Endometrium (tissue), 2 donors: Measurements from ENCODE around the gene TJAP1.

Experiments
- FAIRE-seq: peaks from 2 replicates; lab custom pipeline; 2012; peaks lifted over from hg19 to GRCh38; lab: Jason Lieb, UNC
- donor health status: control.
- donor health status: control.

The TJAP1 gene

GRCh38 chr6:43477235-43478007 is at the start of gene TJAP1:
Gene TJAP1 (plus strand): TSS chr6:43477570. CDS start chr6:43499002, 21,432 bp downstream.
- no peak for FAIRE-seq

DNA sequence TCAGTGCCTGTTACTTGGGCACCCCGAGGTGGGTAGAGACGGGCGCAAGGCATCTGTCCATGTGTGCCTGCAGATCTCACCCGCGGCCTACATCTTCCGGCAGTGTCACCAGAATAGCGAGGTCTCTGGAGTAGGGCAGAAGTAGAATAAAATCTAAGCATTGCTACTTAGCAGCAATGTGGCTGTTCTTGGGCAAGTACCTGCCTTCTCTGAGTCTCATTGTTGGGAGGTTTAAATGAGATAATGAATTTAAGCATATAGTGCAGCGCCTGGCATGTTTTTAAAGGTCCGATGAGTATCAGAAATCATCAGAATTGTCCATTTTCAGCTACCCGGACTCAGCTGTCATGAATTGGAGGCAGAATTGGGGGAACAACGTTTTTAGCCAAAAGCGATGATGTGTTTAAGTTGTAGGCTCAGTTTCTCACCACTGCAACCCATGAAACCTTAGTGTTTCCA is 49.2 kb upstream of the TJAP1 start:
- FAIRE-seq = no peak

DNA sequence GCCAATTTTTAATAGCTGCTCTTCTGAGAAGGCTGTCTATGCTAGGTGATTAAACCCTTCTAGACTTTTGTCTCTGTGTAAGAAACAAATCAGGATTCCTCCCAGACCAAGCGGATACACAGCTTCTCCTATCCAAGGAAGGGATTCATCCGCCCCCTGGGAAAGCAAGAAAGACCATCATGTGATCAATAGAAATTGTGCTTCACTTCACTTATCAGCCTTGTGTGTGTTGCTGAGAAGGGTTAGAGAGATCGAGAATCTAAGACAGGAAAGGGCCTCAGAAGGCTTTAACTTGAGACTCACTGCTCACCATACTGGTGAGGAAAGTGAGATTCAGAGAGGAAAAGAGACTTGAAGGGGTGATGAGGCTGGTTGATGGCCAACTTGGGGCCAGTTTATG is 48.5 kb upstream of the TJAP1 start:
- no peak for FAIRE-seq

DNA sequence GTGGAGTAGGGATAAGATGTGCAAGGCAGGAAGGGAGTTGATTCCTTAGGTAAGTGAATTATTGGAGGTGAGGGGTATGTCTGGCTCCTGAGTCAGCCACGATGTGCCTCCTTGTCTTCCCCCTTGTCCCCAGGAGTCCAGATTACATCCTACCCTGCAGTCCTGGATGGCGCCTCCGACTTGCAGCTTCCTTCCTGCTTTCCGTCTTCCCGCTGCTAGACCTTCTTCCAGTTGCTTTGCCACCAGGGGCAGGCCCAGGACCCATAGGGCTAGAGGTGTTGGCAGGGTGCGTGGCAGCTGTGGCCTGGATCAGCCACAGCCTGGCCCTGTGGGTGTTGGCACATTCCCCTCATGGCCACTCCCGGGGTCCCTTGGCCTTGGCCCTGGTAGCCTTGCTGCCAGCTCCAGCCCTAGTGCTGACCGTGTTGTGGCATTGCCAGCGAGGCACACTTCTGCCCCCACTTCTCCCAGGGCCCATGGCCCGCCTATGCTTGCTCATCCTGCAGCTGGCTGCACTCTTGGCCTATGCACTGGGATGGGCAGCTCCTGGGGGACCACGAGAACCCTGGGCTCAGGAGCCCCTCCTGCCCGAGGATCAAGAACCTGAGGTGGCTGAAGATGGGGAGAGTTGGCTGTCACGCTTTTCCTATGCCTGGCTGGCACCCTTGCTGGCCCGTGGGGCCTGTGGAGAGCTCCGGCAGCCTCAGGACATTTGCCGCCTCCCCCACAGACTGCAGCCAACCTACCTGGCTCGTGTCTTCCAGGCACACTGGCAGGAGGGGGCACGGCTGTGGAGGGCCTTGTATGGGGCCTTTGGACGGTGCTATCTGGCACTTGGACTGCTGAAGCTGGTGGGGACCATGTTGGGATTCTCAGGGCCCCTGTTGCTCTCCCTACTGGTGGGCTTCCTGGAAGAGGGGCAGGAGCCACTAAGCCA is 45.1 kb upstream of the TJAP1 start:
- FAIRE-seq = no peak

DNA sequence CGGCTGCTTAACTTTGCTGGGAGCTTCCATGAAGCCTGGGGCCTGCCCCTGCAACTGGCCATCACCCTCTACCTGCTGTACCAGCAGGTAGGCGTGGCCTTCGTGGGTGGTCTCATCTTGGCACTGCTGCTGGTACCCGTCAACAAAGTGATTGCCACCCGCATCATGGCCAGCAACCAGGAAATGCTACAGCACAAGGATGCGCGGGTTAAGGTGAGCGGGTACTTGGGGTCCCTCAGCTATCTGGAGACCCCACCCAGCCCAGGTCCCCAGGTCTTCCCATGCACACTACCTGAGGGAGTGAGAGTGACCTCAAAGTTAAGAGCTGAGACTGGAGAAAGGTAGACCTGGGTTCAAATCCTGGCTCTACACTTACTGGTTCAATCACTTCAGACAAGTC is 44.2 kb upstream of the TJAP1 start:
- no peak for FAIRE-seq

- FAIRE-seq = no peak
Observed at GRCh38 chr6:43434001-43434840, 43.1 kb upstream of the TJAP1 start.

DNA sequence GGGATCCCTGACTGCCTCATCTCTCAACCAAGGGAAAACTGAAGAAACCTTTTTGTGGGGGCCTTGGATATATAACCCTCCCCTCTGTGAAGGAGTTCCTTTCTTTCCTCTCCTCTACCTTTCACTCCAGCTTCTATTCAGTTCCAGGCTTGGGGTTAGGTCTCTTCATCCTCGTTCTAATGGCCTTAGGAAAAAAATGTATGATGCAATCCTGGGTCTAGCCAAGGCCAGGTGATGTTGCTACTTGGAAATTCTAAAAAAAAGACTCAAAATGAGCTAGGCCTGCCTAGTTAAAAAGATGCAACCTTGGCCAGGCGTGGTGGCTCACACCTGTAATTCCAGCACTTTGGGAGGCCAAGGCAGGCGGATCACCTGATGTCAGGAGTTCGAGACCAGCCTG is 42.4 kb upstream of the TJAP1 start:
- no peak for FAIRE-seq

- no peak for FAIRE-seq
Observed at GRCh38 chr6:43435682-43436437, 41.5 kb upstream of the TJAP1 start.

DNA sequence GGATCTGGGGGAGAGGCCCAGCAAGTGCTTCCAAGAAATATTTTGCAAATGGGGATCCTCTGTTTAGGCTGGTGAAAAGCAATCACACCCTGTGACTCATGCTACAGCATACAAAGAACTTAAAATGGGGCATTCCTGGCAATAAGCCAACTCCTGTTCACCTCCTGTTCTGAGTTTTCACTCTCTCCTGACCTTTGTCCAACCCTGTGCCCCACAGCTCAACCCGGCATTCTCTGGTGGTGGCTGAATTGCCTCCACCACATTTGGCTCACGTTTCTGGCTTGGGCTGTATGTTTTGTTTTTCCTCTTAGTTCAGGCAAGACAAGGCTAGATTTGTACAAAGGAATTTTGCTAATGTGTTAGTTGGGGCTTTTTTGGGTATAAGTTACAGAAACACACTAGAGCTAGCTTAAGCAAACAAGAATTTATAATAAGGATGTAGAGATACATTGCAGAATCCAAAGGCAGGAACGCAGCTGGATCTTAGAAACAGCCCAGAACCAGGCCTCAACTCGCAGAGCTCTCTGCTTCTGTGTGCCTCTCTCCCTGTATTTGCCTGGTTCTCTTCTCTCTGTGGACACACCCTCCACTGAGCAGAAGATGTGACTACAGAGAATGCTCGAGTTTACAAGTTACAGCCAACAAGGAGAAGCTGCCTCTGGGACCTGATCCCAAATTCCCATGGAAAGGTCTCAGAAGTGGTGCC is 40.6 kb upstream of the TJAP1 start:
- peak; percentile 41 for FAIRE-seq

- no peak for FAIRE-seq
Observed at GRCh38 chr6:43437700-43438099, 39.7 kb upstream of the TJAP1 start.

- FAIRE-seq = no peak
Observed at GRCh38 chr6:43442935-43443334, 34.4 kb upstream of the TJAP1 start.

GRCh38 chr6:43444036-43444435 is 33.3 kb upstream of the TJAP1 start:
- no peak for FAIRE-seq

DNA sequence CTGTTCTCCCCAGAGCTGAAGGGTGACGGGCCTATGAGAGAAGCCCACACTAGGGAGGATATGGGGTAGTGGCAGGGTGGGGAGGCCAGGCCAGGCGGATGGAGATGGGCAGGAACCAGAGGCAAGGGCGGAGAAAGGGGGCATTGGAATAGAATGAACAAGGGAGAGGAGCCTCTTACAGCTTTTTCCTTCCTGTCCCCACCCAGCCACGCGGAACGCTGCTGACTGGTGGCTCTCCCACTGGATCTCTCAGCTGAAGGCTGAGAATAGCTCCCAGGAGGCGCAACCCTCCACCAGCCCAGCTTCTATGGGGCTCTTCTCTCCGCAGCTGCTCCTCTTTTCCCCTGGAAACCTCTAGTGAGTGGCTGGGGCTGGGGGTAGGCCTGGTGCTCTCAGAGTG is 32.8 kb upstream of the TJAP1 start:
- no peak for FAIRE-seq

DNA sequence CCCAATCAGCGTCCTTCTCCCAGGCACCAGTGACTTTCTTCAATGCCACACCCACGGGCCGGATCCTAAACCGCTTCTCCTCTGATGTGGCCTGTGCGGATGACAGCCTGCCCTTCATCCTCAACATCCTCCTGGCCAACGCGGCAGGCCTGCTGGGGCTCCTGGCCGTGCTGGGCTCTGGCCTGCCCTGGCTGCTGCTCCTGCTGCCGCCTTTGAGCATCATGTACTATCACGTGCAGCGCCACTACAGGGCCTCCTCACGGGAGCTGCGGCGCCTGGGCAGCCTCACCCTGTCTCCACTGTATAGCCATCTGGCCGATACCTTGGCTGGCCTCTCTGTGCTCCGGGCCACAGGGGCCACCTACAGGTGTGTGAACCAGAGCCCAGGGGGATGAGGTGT is 31.8 kb upstream of the TJAP1 start:
- FAIRE-seq = no peak

DNA sequence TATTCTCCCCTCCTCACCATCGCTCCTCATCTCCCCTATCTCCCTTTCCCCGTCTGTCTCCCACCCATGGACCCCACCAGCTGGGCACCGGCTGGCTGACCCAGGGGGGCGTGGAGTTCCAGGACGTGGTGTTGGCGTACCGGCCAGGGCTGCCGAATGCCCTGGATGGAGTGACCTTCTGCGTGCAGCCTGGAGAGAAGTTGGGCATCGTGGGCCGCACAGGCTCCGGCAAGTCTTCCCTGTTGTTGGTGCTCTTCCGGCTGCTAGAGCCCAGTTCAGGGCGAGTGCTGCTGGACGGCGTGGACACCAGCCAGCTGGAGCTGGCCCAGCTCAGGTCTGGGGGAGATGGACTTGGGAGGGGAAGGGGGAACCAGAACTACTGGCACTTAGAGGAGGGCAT is 29.8 kb upstream of the TJAP1 start:
- FAIRE-seq = no peak

DNA sequence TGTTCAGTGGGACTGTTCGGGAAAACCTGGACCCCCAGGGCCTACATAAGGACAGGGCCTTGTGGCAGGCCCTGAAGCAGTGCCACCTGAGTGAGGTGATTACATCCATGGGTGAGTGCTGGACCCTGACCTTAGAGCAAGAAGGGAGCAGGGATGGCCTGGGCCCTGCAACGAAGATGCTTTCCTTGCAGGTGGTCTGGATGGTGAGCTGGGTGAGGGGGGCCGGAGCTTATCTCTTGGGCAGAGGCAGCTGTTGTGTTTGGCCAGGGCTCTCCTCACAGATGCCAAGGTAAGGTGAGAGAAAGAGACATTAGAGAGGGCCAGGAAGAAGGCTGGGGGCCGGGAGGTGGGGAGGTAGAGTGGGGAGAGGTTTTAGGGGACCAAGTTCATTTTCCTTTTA is 28.5 kb upstream of the TJAP1 start:
- no peak for FAIRE-seq

DNA sequence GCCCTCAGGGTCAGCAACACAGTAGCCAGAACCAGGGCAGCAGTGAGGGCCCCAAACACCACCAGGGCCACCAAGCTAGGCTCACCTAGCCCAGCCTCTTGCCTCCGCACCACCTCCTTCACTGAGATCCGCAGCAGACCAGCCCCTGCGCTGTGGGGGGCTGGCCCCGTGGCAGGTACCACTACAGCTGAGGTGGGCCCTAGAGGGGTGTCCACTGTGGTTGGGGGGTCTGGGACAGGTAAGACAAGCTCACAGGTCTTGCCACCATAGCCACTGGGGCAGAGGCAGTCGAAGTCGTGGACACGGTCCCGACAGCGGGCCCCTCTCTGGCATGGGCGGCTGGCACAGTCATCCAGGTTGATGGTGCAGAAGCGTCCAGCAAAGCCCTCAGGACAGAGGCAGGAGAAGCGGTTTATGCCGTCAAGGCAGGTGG is 26.7 kb upstream of the TJAP1 start:
- FAIRE-seq = no peak

DNA sequence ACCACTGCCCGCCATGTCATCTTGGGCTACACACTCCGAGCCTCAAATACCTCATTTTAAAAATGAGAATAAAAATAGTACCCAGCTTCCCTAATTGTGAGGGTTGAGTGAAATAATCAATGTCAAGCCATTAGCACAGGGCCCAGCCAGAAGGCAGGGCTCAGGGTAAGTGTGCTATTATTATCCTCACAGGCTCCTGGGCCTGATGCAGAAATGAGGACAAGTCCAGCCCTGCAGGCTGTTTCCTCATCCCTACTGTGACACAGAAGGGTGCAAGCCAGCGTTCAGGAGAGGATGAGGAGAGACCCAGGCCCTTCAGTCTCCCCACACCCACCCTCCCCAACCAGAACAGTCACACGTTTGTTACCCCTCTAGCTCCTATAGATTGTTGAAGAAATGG is 26.0 kb upstream of the TJAP1 start:
- FAIRE-seq = no peak

GRCh38 chr6:43451939-43452338 is 25.4 kb upstream of the TJAP1 start:
- no peak for FAIRE-seq

- FAIRE-seq = no peak
Observed at GRCh38 chr6:43452896-43453295, 24.5 kb upstream of the TJAP1 start.

- FAIRE-seq = no peak
Observed at GRCh38 chr6:43453831-43454230, 23.5 kb upstream of the TJAP1 start.
